ENCODE measurements around the gene RASSF4.

Gene RASSF4

GRCh38 chr10:44924261-44925040 is 35.2 kb upstream of the RASSF4 start:
- peak overlapping the region; percentile 89 for H2BK15ac ChIP-seq (ENCODE audit: low read length)
- H3K27ac ChIP-seq (replicated peaks; ENCODE audit: low read length) = no peak overlapping the region
- H3K18ac ChIP-seq (ENCODE audit: low read length) = peak overlapping the region; percentile 91
- no CpG with 5 or more reads among the region's 21 CpGs for WGBS, 2 donors (ENCODE audit: extremely low coverage in 2 of 2, insufficient read length in 2 of 2, insufficient replicate concordance in 1 of 2)
- no peak overlapping the region for H2BK5ac ChIP-seq (ENCODE audit: low read length)
- H4K8ac ChIP-seq (ENCODE audit: low read depth, low read length) = no peak overlapping the region
- peak overlapping the region; percentile 78 for H2BK120ac ChIP-seq (ENCODE audit: low read depth, low read length)
- peaks cover 0 to 3% (median 0%) of the 10 kb centered on the region in 3 experiments for H3K27me3 ChIP-seq (ENCODE audit: control insufficient read depth in 3 of 3, insufficient read depth in 3 of 3, low read depth in 1 of 3, low read length in 3 of 3)
- peaks cover 0 to 5% of the 10 kb centered on the region in 2 donors for H3K9me3 ChIP-seq (replicated peaks in 1 of 2; ENCODE audit: control insufficient read depth in 2 of 2, insufficient read depth in 1 of 2, low read depth in 1 of 2, low read length in 2 of 2)
- no peaks in the 10 kb centered on the region for H3K36me3 ChIP-seq (replicated peaks in 1 of 2; ENCODE audit: control insufficient read depth in 2 of 2, insufficient read depth in 2 of 2, low read length in 2 of 2)
- DNase-seq (ENCODE audit: low spot score) = no peak
- H3K4ac ChIP-seq (ENCODE audit: low read length) = no peak overlapping the region
- no peak overlapping the region for H3K14ac ChIP-seq (ENCODE audit: low read length)
- no peaks in the 10 kb centered on the region for H3K79me1 ChIP-seq (ENCODE audit: low read depth, low read length)
- H3K9ac ChIP-seq (ENCODE audit: low read depth, low read length, poor library complexity) = no peak overlapping the region
- H2AK5ac ChIP-seq (ENCODE audit: low read depth, low read length) = peak overlapping the region; percentile 91
- no peak overlapping the region for H4K91ac ChIP-seq (ENCODE audit: low read depth, low read length, poor library complexity)
- no peak overlapping the region for H2AFZ ChIP-seq (ENCODE audit: low read length)
- H3K4me1 ChIP-seq (ENCODE audit: control insufficient read depth in 2 of 2, insufficient read depth in 1 of 2, low read depth in 1 of 2, low read length in 2 of 2) = peaks cover 3 to 11% of the 10 kb centered on the region in 2 donors
- no peak overlapping the region for H3K4me2 ChIP-seq (ENCODE audit: insufficient read depth, low read length, poor library complexity, severe bottlenecking)
- H3K23ac ChIP-seq (ENCODE audit: low read depth, low read length, poor library complexity) = peak overlapping the region; percentile 6
- no peak overlapping the region for H3K4me3 ChIP-seq (ENCODE audit: low read length in 2 of 2)
- peak overlapping the region; percentile 26 for H2BK12ac ChIP-seq (ENCODE audit: low read length)

GRCh38 chr10:44925224-44925623 is 34.4 kb upstream of the RASSF4 start:
- WGBS, 2 donors (ENCODE audit: extremely low coverage in 2 of 2, insufficient read length in 2 of 2, insufficient replicate concordance in 1 of 2) = no CpG with 5 or more reads among the region's 7 CpGs

GRCh38 chr10:44925811-44926750 is 33.5 kb upstream of the RASSF4 start:
- peak overlapping the region; percentile 12 for H3K23ac ChIP-seq (ENCODE audit: low read depth, low read length, poor library complexity)
- peak overlapping the region; percentile 29 for H3K18ac ChIP-seq (ENCODE audit: low read length)
- DNase-seq (ENCODE audit: low spot score) = no peak
- H2AK5ac ChIP-seq (ENCODE audit: low read depth, low read length) = peak overlapping the region; percentile 78
- peak overlapping the region; percentile 31 for H4K91ac ChIP-seq (ENCODE audit: low read depth, low read length, poor library complexity)
- H3K79me1 ChIP-seq (ENCODE audit: low read depth, low read length) = no peaks in the 10 kb centered on the region
- H3K4me2 ChIP-seq (ENCODE audit: insufficient read depth, low read length, poor library complexity, severe bottlenecking) = no peak overlapping the region
- H3K4ac ChIP-seq (ENCODE audit: low read length) = no peak overlapping the region
- H3K36me3 ChIP-seq (replicated peaks in 1 of 2; ENCODE audit: control insufficient read depth in 2 of 2, insufficient read depth in 2 of 2, low read length in 2 of 2) = no peaks in the 10 kb centered on the region
- no peak overlapping the region for H3K9ac ChIP-seq (ENCODE audit: low read depth, low read length, poor library complexity)
- H3K9me3 ChIP-seq (replicated peaks in 1 of 2; ENCODE audit: control insufficient read depth in 2 of 2, insufficient read depth in 1 of 2, low read depth in 1 of 2, low read length in 2 of 2) = peaks cover 0 to 5% of the 10 kb centered on the region in 2 donors
- peak overlapping the region; percentile 89 for H4K8ac ChIP-seq (ENCODE audit: low read depth, low read length)
- no peak overlapping the region for H3K27ac ChIP-seq (replicated peaks; ENCODE audit: low read length)
- H2BK5ac ChIP-seq (ENCODE audit: low read length) = peak overlapping the region; percentile 46
- no peak overlapping the region for H3K4me3 ChIP-seq (ENCODE audit: low read length in 2 of 2)
- no peak overlapping the region for H3K14ac ChIP-seq (ENCODE audit: low read length)
- H2BK12ac ChIP-seq (ENCODE audit: low read length) = peak overlapping the region; percentile 1
- peaks cover 3 to 11% of the 10 kb centered on the region in 2 donors for H3K4me1 ChIP-seq (ENCODE audit: control insufficient read depth in 2 of 2, insufficient read depth in 1 of 2, low read depth in 1 of 2, low read length in 2 of 2)
- peak overlapping the region; percentile 27 for H2BK15ac ChIP-seq (ENCODE audit: low read length)
- H3K27me3 ChIP-seq (ENCODE audit: control insufficient read depth in 3 of 3, insufficient read depth in 3 of 3, low read depth in 1 of 3, low read length in 3 of 3) = peaks cover 0 to 2% (median 0%) of the 10 kb centered on the region in 3 experiments
- H2BK120ac ChIP-seq (ENCODE audit: low read depth, low read length) = no peak overlapping the region
- WGBS, 2 donors (ENCODE audit: extremely low coverage in 2 of 2, insufficient read length in 2 of 2, insufficient replicate concordance in 1 of 2) = 100% methylated on average over 1 of the region's 16 CpGs; no CpG with 5 or more reads in 1 of the 2 donors
- H2AFZ ChIP-seq (ENCODE audit: low read length) = no peak overlapping the region

More at GRCh38 chr10:44925224-44925623, 34.4 kb upstream of the RASSF4 start:
- DNase-seq (ENCODE audit: low spot score) = peak; percentile 66
- Histone ChIP-seq H3K36me3 (replicated peaks in 1 of 2; ENCODE audit: control insufficient read depth in 2 of 2, insufficient read depth in 2 of 2, low read length in 2 of 2) (no peaks in the 10 kb centered on the region), H2BK12ac (ENCODE audit: low read length) (no peak overlapping the region), H4K91ac (ENCODE audit: low read depth, low read length, poor library complexity) (no peak overlapping the region), H3K79me1 (ENCODE audit: low read depth, low read length) (no peaks in the 10 kb centered on the region), H3K4me2 (ENCODE audit: insufficient read depth, low read length, poor library complexity, severe bottlenecking) (no peak overlapping the region), H3K23ac (ENCODE audit: low read depth, low read length, poor library complexity) (no peak overlapping the region), H3K27me3 (ENCODE audit: control insufficient read depth in 3 of 3, insufficient read depth in 3 of 3, low read depth in 1 of 3, low read length in 3 of 3) (no peaks in the 10 kb centered on the region), H3K9me3 (replicated peaks in 1 of 2; ENCODE audit: control insufficient read depth in 2 of 2, insufficient read depth in 1 of 2, low read depth in 1 of 2, low read length in 2 of 2) (peaks cover 0 to 5% of the 10 kb centered on the region in 2 donors), H3K27ac (replicated peaks; ENCODE audit: low read length) (no peak overlapping the region), H3K4me1 (ENCODE audit: control insufficient read depth in 2 of 2, insufficient read depth in 1 of 2, low read depth in 1 of 2, low read length in 2 of 2) (peaks cover 3 to 11% of the 10 kb centered on the region in 2 donors), H2BK120ac (ENCODE audit: low read depth, low read length) (no peak overlapping the region), H3K9ac (ENCODE audit: low read depth, low read length, poor library complexity) (no peak overlapping the region), H2AFZ (ENCODE audit: low read length) (no peak overlapping the region), H3K4ac (ENCODE audit: low read length) (no peak overlapping the region), H3K18ac (ENCODE audit: low read length) (peak overlapping the region; percentile 58), H2BK15ac (ENCODE audit: low read length) (no peak overlapping the region), H2BK5ac (ENCODE audit: low read length) (no peak overlapping the region), H4K8ac (ENCODE audit: low read depth, low read length) (no peak overlapping the region), H2AK5ac (ENCODE audit: low read depth, low read length) (no peak overlapping the region), H3K4me3 (ENCODE audit: low read length in 2 of 2) (no peak overlapping the region), H3K14ac (ENCODE audit: low read length) (no peak overlapping the region)
